A673 (cell line): Measurements from ENCODE around the gene GPS1. TPM values are rescaled to one million over a fixed set of nuclear protein-coding genes. Genes with fewer than 3 reads are reported as not detected.

Experiments
- BruUV-seq: library from RNA; stranded (reverse); fragments of 400-500 nt; replicated peaks from 2 replicates; lab custom pipeline; 2021; lab: Mats Ljungman, UMichigan
- CTCF ChIA-PET: fragments of 300-600 bp; sonication (Branson Sonifier 250); formaldehyde crosslinking; loops from one replicate; lab custom pipeline; 2022; ENCODE audit warnings: antibody characterized with exemption; lab: Charles Lee
- POLR2A ChIA-PET: fragments of 300-600 bp; sonication (Branson Sonifier 250); formaldehyde crosslinking; loops from one replicate; lab custom pipeline; 2022; ENCODE audit warnings: antibody characterized with exemption; ENCODE audit not compliant: low non-redundant PET; lab: Charles Lee
- DNase-seq: peaks from one replicate; pipeline ENCODE4 v3.0.0-alpha.2; 2015; ENCODE audit warnings: low spot score
- H3K27ac ChIP-seq: fragments of 200-600 bp; sonication (generic); 2 replicates; pipeline ENCODE4 v1.5.1; 2016; ENCODE audit warnings: mixed run types, low read depth, mild to moderate bottlenecking, mixed read lengths, antibody characterized with exemption, low read length; ENCODE audit not compliant: poor library complexity, severe bottlenecking
- H3K27me3 ChIP-seq: fragments of 200-600 bp; sonication (generic); replicated peaks from 2 replicates; pipeline ENCODE4 v1.6.1; 2017; ENCODE audit warnings: mixed run types, low read depth, mild to moderate bottlenecking, mixed read lengths, antibody characterized with exemption, low read length; ENCODE audit not compliant: insufficient read depth, poor library complexity
- H3K36me3 ChIP-seq: fragments of 200-600 bp; sonication (generic); 2 replicates; pipeline ENCODE4 v1.6.1; 2016; ENCODE audit warnings: mixed run types, mild to moderate bottlenecking, mixed read lengths, antibody characterized with exemption, low read length; ENCODE audit not compliant: insufficient read depth, poor library complexity, severe bottlenecking
- H3K4me1 ChIP-seq: fragments of 200-600 bp; sonication (generic); 2 replicates; pipeline ENCODE4 v1.6.1; 2017; ENCODE audit warnings: mixed run types, mild to moderate bottlenecking, mixed read lengths, antibody characterized with exemption, low read length; ENCODE audit not compliant: insufficient read depth, poor library complexity, severe bottlenecking
- H3K4me3 ChIP-seq: fragments of 200-600 bp; sonication (generic); 2 replicates; pipeline ENCODE4 v1.5.1; 2016; ENCODE audit warnings: low read depth, mixed run types, mild to moderate bottlenecking, mixed read lengths, low read length; ENCODE audit not compliant: poor library complexity, severe bottlenecking
- H3K9me3 ChIP-seq: fragments of 200-600 bp; sonication (generic); 2 replicates; pipeline ENCODE4 v1.6.1; 2016; ENCODE audit warnings: mixed run types, low read depth, mild to moderate bottlenecking, mixed read lengths, antibody characterized with exemption, low read length; ENCODE audit not compliant: poor library complexity, severe bottlenecking
- EZH2 ChIP-seq: fragments of 200-600 bp; sonication (generic); IDR thresholded peaks from 2 replicates; pipeline ENCODE4 v1.6.1; 2017; ENCODE audit warnings: borderline replicate concordance, low read depth, mild to moderate bottlenecking, mixed read lengths, antibody characterized with exemption, low read length; ENCODE audit not compliant: poor library complexity, severe bottlenecking
- intact Hi-C: fragments of 100-400 bp; cut with micrococcal nuclease; formaldehyde crosslinking; loops from one replicate; pipeline ENCODE4 v1.10.0; 2022; ENCODE audit not compliant: unreplicated experiment
- total RNA-seq: library from RNA; stranded (reverse); gene quantifications from 2 replicates; pipeline ENCODE4 v1.2.3, GENCODE V29; 2021
- TF ChIP-seq, protein P1 (sequence below): fragments of 300-800, 200-600 bp; sonication (generic); conservative IDR thresholded peaks from 2 replicates; pipeline ENCODE4 v1.5.1; 2017; ENCODE audit warnings: low read depth, mild to moderate bottlenecking, antibody characterized with exemption, low read length, moderate library complexity, mixed read lengths

The GPS1 gene
- total RNA-seq, 1 experiment from 2014 or later, result 162 TPM

DNA sequence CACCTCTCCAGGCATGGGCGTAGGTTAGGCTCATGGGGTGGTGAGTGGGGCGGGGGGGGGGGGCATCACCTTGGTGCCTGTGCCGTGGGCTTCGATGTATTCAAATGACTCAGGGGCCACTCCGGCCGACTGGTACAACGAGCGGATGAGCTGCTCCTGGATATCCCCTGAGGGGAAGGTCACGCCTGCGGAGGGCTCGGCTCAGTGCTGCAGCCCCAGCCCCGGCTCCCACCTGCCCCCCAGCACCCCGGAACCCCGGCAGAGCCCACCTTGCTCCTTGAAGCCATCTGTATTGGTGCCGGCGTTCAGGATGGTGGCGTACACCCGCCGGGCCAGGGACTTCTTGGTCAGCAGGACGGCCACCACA lies 40.9 kb downstream of the GPS1 start:
- BruUV-seq, result no TSS peak
- intact Hi-C loops, result no loop called here
- CTCF ChIA-PET, result no interaction called here
- Histone ChIP-seq H3K9me3 (no peaks in the 10 kb centered on the region), H3K4me1 (peaks cover 13% of the 10 kb centered on the region), H3K27me3 (no peaks in the 10 kb centered on the region), H3K27ac (no peak overlapping the region), H3K36me3 (peaks cover 92% of the 10 kb centered on the region), H3K4me3 (no peak overlapping the region)
- TF ChIP-seq, protein P1, sequence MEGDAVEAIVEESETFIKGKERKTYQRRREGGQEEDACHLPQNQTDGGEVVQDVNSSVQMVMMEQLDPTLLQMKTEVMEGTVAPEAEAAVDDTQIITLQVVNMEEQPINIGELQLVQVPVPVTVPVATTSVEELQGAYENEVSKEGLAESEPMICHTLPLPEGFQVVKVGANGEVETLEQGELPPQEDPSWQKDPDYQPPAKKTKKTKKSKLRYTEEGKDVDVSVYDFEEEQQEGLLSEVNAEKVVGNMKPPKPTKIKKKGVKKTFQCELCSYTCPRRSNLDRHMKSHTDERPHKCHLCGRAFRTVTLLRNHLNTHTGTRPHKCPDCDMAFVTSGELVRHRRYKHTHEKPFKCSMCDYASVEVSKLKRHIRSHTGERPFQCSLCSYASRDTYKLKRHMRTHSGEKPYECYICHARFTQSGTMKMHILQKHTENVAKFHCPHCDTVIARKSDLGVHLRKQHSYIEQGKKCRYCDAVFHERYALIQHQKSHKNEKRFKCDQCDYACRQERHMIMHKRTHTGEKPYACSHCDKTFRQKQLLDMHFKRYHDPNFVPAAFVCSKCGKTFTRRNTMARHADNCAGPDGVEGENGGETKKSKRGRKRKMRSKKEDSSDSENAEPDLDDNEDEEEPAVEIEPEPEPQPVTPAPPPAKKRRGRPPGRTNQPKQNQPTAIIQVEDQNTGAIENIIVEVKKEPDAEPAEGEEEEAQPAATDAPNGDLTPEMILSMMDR, result no peak
- no peak for TF ChIP-seq EZH2
- DNase-seq, result no peak
- POLR2A ChIA-PET, result no interaction called here

DNA sequence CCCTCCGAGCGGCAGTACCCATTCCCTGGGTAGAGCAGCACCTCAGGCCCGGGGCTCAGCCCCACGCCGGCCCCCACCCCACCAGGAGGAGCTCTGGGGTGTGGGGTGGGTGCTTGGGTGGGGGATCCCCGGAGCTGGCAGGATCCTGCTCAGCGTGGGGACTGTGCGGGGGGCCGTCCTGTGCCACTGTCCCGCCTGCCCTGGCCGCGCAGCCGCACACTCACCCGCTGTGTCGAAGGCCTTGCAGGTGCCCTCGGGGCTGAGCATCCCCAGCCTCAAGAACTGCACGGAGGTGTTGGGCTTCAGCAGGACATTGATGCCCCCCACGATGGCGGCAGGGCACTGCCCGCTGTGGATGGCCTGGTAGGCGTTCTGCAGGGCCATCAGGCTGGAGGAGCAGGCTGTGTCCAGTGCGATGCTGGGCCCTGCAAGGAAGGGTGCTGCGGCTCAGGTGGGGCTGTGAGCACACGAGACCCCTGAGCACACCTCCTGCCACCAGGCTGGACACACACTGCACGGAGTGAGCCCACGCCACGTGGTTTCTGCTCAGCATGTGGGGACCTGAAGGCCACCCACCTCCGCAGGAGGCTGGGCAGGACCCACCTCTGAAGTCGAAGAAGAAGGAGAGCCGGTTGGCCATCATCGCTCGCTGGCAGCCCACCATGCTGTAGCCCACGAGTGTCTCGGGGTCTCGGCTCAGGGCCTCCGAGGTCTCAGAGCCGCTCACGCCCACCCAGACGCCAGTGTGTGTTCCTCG lies 41.5 kb downstream of the GPS1 start:
- Histone ChIP-seq H3K9me3 (no peaks in the 10 kb centered on the region), H3K36me3 (peaks cover 86% of the 10 kb centered on the region), H3K27me3 (no peaks in the 10 kb centered on the region), H3K4me3 (no peak overlapping the region), H3K4me1 (peaks cover 13% of the 10 kb centered on the region), H3K27ac (no peak overlapping the region)
- TF ChIP-seq EZH2, result no peak
- TF ChIP-seq, protein P1, result no peak
- POLR2A ChIA-PET, result no interaction called here
- intact Hi-C loops, result no loop called here
- BruUV-seq, result no TSS peak
- CTCF ChIA-PET, result no interaction called here
- no peak for DNase-seq

DNA sequence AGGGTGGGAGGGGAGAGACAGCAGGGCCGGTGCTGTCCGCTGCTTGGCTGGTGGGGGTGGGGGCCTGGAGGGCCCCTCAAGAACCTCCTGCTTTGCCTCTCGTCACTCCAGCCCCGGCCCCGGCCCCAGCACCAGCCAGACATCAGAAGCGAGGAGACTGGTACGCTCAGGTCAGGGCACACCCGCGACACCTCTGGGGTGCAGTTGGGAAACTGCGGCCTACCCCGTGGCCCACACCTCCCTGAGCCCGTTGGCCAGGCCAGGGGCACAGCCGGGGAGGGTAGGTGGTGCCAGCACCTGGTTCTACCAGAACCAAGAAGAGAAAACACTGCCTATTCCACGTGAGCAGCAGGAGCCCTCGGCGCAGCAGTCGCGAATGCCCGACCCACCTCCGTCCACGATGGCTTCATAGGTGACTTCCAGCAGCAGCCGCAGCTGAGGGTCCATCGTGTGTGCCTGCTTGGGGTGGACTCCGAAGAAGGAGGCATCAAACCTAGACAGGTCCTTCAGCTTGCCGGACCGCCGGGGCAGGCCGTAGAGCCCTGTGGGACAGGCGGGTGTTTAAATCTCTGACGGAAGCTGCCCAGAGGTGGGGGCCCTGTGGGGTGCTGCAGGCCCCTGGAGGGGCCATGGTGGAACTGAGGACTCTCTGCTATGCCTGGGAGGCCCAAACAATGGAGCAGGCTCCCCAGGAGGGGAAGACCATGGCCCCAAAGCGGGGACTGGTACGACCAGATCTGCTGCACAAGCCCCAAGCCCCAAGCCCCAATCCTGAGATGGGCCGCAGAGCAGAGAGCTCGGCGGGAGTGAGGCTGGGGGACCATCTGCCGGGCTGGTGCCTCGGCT lies 43.5 kb downstream of the GPS1 start:
- POLR2A ChIA-PET, result no interaction called here
- Histone ChIP-seq H3K9me3 (no peaks in the 10 kb centered on the region), H3K36me3 (peaks cover 66% of the 10 kb centered on the region), H3K4me1 (peaks cover 22% of the 10 kb centered on the region), H3K27me3 (no peaks in the 10 kb centered on the region), H3K27ac (peak overlapping the region; percentile 99), H3K4me3 (peak overlapping the region; percentile 99)
- intact Hi-C loops, result loop anchor here (5.0 kb wide), 1 partner anchor 58 kb away; the partner anchor contains the start of gene DCXR
- CTCF ChIA-PET, result no interaction called here
- no TSS peak for BruUV-seq
- TF ChIP-seq, protein P1, result no peak
- no peak for TF ChIP-seq EZH2
- DNase-seq, result no peak
